GM18526 (cell line): ENCODE data around the gene HRAS.

Source experiments
- POLR2A ChIP-seq: IDR thresholded peaks from 3 replicates; pipeline ENCODE4 v1.6.1; 2011; ENCODE audit not compliant: insufficient read length; ENCODE audit errors: extremely low read depth

Gene HRAS

DNA sequence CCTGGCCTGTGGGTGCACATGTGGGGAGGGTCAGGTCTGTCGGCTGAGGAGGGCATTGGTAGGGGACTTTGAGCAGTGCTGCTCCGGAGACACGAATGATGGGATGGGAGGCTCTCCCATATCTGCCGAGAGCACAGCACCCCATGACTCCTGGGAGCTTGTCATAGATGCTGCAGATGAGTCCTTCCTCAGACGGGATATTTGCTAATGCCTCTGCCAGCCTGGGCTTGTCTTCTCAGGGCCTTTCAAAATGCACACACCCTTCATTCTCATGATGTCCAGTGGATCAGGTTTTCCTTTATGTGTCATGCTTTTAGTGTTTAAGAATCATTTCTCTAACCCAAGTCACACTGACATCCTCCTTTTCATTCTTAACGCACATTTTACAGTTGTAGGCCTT is 20.2 kb downstream of the HRAS start:
- no peak for TF ChIP-seq POLR2A

DNA sequence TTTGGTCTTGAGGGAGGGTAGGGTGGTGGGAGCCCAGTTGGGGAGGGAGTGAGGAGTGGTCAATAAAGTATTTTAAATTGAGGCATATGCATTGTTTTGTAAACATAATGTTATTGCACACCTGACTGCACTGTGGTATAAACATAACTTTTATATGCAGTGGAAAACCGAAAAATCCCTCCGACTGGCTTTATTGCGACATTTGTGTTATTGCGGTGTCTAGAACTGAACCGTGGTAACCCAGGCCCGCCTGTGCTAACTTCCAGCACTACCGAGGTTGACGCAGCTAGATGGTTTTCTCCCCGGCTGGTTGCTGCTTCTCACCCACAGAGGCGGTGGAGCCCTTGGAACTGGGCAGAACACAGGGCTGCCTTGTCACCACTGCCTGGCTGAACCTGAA is 20.8 kb downstream of the HRAS start:
- TF ChIP-seq POLR2A = no peak

DNA sequence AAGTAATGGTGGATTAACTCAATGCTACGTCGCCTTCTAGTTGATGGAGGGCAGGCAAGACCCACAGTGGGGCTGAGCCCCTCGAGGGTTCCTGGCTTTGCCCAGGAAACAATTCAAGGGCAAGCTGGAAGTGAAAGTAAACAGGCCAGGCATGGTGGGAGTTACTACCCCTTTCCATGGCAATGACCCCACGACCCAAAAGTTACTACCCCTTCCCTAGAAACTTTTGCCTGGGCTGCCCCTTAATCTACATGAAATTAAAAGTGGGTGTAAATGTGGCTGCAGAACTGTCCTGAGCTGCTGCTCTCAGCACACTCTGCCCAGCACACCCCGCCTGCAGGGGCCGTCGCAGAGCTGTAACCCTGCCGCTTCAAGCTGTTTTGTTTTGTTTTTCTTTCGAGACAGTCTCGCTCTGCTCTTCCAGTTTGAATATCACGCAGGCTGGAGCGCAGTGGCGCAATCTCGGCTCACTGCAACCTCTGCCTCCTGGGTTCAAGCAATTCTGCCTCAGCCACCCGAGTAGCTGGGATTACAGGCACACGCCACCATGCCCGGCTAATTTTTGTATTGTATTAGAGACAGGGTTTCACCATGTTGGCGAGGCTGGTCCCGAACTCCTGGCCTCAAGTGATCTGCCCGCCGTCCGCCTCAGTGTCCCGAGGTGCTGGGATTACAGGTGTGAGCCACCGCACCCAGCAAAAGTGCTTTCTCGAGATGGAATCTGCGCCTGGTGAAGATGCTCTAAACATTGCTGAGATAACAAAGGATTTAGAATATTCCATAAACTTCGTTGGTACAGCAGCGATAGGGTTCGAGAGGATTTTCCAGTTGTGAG is 22.4 kb downstream of the HRAS start:
- no peak for TF ChIP-seq POLR2A

DNA sequence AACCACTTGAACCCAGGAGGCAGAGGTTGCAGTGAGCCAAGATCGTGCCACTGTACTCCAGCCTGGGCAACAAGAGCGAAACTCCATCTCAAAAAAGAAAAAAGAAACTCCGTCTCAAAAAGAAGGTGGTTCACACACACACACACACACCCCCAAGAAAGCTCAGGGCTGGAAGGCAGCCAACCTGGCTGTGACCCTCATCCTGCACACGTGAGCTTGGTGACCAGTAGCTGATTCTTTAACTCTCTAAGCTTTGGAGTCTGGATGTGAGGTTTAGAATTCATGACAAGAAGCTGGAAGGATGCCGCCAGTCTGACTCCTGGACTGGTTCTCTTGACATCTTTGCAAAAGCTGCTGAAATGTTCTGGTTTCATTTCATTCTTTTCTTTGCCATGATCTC is 26.4 kb downstream of the HRAS start:
- no peak for TF ChIP-seq POLR2A

DNA sequence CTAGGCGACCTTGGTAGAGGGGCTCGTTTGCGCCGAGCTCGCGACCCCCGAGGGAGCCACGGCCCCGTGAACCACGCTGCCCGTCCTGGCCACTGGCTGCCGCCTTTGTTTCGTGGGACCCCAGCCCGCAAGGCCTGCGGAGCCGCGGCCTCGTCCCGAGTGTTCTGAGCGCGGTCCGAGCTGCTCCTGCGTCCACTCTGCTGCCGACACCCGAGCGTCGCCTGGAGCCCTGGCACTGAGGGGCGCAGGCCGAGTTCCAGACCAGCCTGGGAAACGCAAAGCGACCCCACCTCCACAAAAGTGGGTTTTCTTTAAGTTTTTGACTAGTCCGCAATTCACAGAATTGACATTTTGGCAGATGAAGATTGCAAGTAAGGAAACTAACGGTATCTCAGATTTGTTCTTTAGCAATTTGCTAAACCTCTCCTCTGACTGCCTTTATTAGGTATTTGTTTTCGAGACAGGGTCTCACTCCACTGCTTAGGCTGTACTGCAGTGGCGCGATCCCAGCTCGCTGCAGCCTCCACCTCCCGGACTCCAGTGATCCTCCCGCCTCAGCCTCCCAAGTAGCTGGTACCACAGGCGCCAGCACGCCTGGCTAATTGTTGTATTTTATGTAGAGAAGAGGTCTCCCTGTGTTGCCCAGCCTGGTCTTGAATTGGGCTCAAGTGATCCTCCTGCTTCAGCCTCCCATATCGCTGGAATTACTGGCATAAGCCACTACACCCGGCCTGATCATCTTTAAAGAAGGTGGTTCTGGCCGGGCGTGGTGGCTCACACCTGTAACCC is 27.5 kb downstream of the HRAS start:
- TF ChIP-seq POLR2A = no peak

DNA sequence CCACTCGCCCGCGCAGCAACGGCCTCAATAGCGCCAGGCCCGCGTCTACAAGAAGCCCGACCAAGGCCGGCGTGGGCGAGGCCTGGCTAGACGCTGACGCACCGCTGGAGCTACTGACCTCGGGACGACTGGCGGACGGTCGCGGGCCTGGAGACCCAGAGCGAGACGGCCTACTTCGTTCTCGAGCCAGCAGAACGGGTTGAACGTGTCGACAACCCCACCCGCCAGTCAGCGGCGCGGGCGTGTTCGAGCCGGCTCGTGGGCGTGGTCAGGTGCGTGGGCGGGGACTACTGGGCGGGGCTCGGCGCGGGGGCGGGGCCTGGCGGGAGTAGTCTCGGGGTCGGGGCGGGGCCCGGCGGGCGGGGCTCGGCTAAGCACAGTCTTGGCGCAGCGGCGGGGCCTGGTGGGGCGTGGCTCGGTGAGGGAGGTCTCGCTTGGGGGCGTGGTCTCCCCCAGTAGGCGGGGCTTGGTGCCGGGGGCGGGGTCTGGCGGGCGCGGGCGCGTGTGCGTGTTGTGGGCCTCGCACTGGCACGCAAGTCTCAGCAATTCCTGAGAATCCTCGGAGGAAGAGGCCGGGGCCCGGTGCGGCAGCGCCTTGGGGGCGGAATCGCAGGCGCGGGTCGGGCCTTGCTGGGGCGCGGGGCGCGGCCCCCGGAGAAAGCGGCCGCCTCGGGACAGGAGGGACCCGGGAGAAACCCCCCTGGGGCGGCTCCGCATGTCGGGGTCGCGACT is 28.2 kb downstream of the HRAS start, which contains the start of gene RNH1:
RNH1 (minus strand) TSS at position 248 of the 732 bp plus-strand sequence. CDS start 5,080 bp downstream, outside the sequence.
- peak; percentile 63 for TF ChIP-seq POLR2A

DNA sequence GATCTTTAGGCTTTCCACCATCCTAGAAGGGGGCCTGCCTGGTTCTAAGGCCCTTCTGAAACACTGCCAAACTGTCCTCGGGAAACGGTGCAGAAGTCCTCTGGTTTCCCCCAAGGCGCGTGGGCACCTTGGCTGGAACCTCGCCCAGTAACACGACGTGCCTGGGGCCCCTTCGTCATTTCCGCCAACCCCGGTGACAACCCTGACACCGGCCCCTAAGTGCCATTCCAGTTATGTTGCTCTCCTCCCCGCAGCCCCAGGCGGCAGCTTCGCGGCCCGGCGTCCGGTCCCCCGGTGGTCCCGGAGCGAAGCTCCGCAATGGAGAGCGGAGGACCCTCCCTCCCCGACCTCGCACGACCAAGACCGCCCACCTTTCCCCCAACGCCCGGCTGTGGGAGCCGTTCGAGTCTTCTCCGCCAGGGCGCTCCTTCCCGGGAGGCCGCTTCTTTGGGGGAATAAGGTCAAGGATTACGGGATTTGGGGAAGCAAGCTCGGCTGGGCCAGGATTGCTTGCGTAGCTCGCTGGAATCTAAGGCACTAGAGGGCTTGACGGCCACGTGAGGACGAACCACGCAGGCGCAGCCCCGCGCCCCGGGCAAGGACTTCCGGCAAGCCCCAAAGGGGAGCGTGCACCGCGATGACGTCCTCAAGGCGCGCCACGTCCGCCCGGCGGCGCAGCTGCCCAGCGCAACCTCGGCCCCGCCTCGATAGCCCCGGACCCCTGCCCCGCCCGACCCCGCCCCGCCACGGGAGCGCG is 29.0 kb downstream of the HRAS start:
- peak; percentile 74 for TF ChIP-seq POLR2A

DNA sequence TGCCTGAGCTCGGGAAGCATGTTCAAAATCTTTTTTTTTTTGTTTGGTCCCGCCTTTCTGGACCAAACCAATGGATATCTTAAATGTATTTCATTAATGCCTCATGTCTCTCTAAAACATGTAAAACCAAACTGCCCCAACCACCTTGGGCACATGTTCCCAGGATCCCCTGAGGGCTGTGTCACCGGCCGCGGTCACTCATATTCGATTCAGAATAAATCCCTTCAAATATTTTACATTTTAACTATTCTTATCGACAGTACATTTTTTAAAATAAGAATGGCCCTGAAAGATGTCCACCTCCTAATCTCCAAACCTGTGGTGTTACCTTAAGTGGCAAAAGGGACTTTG is 30.4 kb downstream of the HRAS start:
- TF ChIP-seq POLR2A = no peak

DNA sequence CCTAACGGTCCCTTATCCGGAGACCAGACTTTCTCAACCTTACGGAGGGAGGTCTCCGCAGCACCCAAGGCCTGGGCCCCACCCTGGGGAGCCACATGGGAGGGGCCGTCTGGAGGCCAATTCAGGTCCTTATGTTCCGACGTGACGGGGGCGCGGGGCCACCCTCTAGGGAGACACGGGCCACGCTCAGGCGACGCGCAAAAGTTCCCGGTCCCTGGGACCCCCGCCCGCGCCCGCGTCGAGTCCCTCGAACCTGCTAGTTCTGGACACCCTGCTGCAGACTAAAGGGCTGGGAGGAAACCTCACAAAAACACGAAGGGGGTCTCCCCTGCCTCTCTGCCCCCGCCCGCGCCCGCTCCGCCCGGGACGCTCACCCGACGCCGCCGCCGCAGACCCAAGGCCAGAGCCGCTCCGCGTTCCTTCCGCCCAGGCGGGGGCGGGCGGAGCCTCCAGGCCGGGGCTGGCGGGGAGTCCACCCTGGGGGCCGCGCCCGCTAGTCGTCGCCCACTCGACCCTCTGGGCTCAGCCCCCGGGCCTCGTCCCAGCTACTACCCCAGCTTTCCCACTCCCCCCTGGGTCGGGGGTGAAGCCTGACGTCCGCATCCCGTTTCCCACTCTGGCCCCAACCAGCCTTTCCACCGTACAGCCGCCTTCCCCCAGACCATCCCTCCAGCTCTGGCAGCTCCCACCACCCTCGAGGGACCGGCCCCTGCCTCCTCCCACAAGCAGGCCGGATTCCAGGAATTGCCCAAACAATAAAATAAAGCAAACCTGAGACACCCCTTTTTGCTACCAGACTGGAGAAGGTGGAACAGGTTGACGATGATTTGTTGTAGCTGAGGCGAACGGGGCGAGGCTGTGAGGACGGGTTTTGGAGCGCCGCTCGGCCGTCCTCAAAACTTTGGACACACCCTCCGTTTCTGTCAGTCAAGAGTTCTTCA is 31.1 kb downstream of the HRAS start:
- peak; percentile 21 for TF ChIP-seq POLR2A

DNA sequence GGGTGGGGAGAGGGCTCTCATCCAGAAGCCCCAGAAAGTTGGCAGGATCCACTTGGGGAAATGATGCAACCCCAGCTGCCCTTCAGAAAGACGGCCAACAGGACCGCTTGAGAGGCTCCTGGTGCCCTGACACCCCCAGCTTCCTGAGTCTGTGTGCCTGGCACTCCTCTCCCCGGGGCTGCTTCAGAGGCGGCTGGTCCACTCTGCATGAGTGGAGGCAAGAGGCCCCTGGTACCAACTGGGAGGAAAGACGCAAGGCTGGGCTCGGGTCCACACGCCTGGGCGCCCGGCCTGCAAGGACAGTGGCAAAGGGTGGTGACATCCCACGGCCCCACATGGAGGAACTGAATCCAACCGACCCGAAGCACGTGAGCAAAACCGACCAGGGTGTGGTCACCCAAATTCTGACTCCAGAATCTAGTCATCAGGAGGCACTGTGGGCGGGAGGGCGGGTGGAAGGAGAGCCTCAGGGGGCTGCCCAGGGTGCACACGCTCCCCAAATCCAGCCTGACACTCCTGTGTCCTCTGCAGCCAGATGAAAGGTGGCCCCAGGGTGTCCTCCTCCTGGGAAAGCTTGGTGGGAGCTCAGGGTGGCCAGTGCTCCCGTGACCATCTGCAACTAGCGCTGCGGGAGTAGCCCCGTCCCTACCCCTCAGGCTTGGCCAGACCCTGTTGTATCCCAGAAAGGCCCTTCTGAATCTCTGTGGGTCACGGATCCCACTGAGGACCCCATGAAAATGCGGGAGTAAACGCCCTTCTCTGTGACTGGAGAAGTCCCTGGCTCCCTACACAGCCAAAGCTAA is 32.0 kb downstream of the HRAS start:
- TF ChIP-seq POLR2A = no peak

DNA sequence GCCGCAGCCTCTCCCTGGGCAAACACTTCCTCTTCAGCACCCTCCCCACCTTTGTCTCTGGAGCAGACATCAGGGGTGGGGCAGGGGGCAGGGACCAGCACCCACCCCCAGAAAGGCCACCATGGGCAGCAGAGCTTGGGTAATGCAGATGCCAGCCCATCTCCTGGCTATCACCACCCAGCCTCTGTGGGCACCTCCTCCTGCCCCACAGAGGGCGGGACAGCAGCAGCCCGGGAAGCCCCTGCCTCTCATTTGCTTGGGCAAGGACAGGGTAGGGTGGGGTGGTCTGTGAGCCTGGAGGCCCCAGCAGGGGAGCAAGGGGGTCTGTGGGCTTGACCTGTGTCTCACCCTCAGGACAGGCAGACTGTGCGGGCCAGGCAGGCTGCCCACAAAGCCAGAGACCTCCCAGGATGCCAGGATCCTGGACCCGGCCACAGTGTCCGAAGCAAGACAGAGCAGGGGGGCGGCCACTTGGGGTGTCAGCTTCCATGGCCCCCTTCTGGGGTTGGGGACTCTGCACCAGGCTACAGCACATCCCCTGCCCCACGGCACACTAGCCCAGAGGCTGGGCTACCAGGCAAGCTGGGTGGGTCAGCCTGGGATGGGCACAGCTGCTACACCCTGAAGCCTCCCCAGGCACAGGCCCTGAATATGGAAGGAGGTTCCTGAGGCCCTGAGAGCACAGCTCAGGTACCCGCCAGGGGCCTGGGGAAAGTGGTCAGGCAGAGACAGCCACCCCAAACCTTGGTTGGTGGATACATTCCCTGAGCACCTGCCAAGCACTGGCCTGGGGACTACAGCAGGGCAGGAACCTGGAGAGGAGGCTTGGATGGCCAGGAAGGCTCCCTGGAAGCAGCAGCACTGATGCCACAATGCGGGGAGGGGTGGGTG is 32.8 kb downstream of the HRAS start:
- TF ChIP-seq POLR2A = no peak

DNA sequence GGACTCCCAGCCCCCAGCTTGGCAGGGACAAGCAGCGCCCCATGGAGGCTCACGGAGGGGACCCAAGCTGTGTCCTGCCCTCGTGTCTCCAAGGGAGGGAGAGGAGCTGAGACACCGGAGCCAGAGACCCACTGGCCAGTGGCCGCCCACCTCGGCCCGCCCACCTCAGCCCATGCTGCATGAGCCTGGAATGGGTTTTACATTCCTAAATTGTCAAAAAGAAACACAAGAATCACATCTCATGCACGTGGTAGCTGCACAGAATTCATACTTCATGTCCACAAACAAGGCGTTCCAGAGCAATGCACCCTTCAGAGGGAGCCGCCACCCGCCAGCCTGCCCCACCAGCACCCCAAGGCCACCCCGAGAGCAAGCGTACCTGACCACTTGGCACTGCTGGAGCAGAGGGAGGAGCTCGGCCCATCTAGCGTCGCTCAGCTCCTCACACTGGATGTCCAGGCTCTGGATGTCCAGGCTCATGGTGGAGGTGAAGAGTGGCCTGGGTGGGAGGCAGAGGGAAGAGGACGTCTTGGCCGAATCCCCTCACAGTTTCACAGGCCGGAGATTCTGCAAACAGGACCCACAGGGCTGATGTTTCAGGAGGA is 33.6 kb downstream of the HRAS start:
- no peak for TF ChIP-seq POLR2A
